SU-DHL-6 (cell line): ENCODE measurements around the gene NECAB2.

Experiments
- H2AFZ ChIP-seq: fragments of 200-600 bp; sonication (generic); 2 replicates; pipeline ENCODE4 v1.6.1; 2014; ENCODE audit warnings: low read depth, mild to moderate bottlenecking, moderate library complexity, mixed read lengths, antibody characterized with exemption, low read length; ENCODE audit not compliant: severe bottlenecking
- H3F3A ChIP-seq: fragments of 200-600 bp; shearing (Covaris generic); 2 replicates; pipeline ENCODE4 v1.6.0; 2016; ENCODE audit warnings: antibody characterized with exemption, mild to moderate bottlenecking; ENCODE audit not compliant: insufficient read depth
- H3K27ac ChIP-seq: fragments of 200-600 bp; sonication (generic); 2 replicates; pipeline ENCODE4 v1.5.1; 2016; ENCODE audit warnings: low read depth, mild to moderate bottlenecking, low read length, moderate library complexity, mixed read lengths
- H3K27me3 ChIP-seq: fragments of 200-600 bp; sonication (generic), shearing (Covaris generic); 2 replicates; pipeline ENCODE4 v1.6.0; 2014; ENCODE audit warnings: mild to moderate bottlenecking, low read length
- H3K36me3 ChIP-seq: fragments of 200-600 bp; sonication (generic); 2 replicates; pipeline ENCODE4 v1.6.1; 2014; ENCODE audit warnings: mild to moderate bottlenecking, low read length, mixed read lengths
- H3K4me2 ChIP-seq: fragments of 300-600, 200-600 bp; shearing (Covaris generic), sonication (generic); 2 replicates; pipeline ENCODE4 v1.6.0; 2014; ENCODE audit warnings: low read length, low read depth, mild to moderate bottlenecking; ENCODE audit not compliant: poor library complexity, severe bottlenecking
- H3K4me3 ChIP-seq: fragments of 200-600 bp; sonication (generic); 2 replicates; pipeline ENCODE4 v1.5.1; 2014; ENCODE audit warnings: antibody characterized with exemption, low read length, mild to moderate bottlenecking, mixed read lengths; ENCODE audit not compliant: insufficient read depth, poor library complexity, severe bottlenecking
- H3K79me2 ChIP-seq: fragments of 200-600 bp; sonication (generic); 2 replicates; pipeline ENCODE4 v1.6.1; 2014; ENCODE audit warnings: mild to moderate bottlenecking, low read length, moderate library complexity; ENCODE audit not compliant: insufficient read depth
- H3K9ac ChIP-seq: fragments of 200-600 bp; sonication (generic); 2 replicates; pipeline ENCODE4 v1.7.0; 2014; ENCODE audit warnings: mild to moderate bottlenecking, low read length
- H3K9me2 ChIP-seq: fragments of 200-600 bp; sonication (generic); replicated peaks from 2 replicates; pipeline ENCODE4 v1.6.1; 2014; ENCODE audit warnings: low read length; ENCODE audit not compliant: insufficient read depth
- H3K9me3 ChIP-seq: fragments of 200-600 bp; sonication (generic); 2 replicates; pipeline ENCODE4 v1.6.1; 2014; ENCODE audit warnings: low read length, mixed read lengths; ENCODE audit not compliant: insufficient read depth
- H4K20me1 ChIP-seq: fragments of 200-600 bp; sonication (generic); 2 replicates; pipeline ENCODE4 v1.6.1; 2014; ENCODE audit warnings: low read depth, mild to moderate bottlenecking, antibody characterized with exemption, low read length, moderate library complexity, mixed read lengths
- CTCF ChIP-seq: fragments of 200-600 bp; sonication (generic); IDR thresholded peaks from one replicate; pipeline ENCODE4 v1.5.1; 2017; ENCODE audit warnings: antibody characterized with exemption, mild to moderate bottlenecking, low read length, moderate library complexity; ENCODE audit not compliant: insufficient read depth, poor library complexity, severe bottlenecking
- EZH2phosphoT487 ChIP-seq: fragments of 200-600 bp; sonication (generic), shearing (Covaris generic); conservative IDR thresholded peaks from 2 replicates; pipeline ENCODE4 v1.6.1; 2018; ENCODE audit warnings: mild to moderate bottlenecking, antibody characterized with exemption, low read length, moderate library complexity, mixed read lengths

Gene NECAB2

GRCh38 chr16:83973581-83974385, 5.7 kb downstream of the NECAB2 start:
- Histone ChIP-seq H3K27me3 (no peaks in the 10 kb centered on the region), H3K9me2 (no peaks in the 10 kb centered on the region), H4K20me1 (no peaks in the 10 kb centered on the region), H3F3A (no peaks in the 10 kb centered on the region), H3K36me3 (no peaks in the 10 kb centered on the region), H3K79me2 (no peaks in the 10 kb centered on the region), H3K27ac (no peak overlapping the region), H2AFZ (no peak overlapping the region), H3K9me3 (0 out of 2 replicates have a peak, but pooled peaks cover 8% of the 10 kb centered on the region), H3K4me3 (no peak overlapping the region), H3K4me2 (no peak overlapping the region), H3K9ac (no peak overlapping the region)
- TF ChIP-seq EZH2phosphoT487 (no peak), CTCF (no peak)

- Histone ChIP-seq H3K79me2 (no peaks in the 10 kb centered on the region), H2AFZ (no peak overlapping the region), H3K4me2 (no peak overlapping the region), H3K9me3 (0 out of 2 replicates have a peak, but pooled peaks cover 8% of the 10 kb centered on the region), H4K20me1 (no peaks in the 10 kb centered on the region), H3K36me3 (no peaks in the 10 kb centered on the region), H3K27me3 (no peaks in the 10 kb centered on the region), H3F3A (no peaks in the 10 kb centered on the region), H3K27ac (no peak overlapping the region), H3K9me2 (no peaks in the 10 kb centered on the region), H3K9ac (no peak overlapping the region), H3K4me3 (no peak overlapping the region)
- TF ChIP-seq EZH2phosphoT487 (no peak), CTCF (no peak)
Observed at GRCh38 chr16:83974475-83974874, 6.4 kb downstream of the NECAB2 start.

- Histone ChIP-seq H3K4me3 (no peak overlapping the region), H3K27me3 (no peaks in the 10 kb centered on the region), H3K9ac (no peak overlapping the region), H4K20me1 (no peaks in the 10 kb centered on the region), H3K36me3 (no peaks in the 10 kb centered on the region), H3K9me3 (0 out of 2 replicates have a peak, but pooled peaks cover 8% of the 10 kb centered on the region), H3K79me2 (no peaks in the 10 kb centered on the region), H3F3A (no peaks in the 10 kb centered on the region), H3K9me2 (no peaks in the 10 kb centered on the region), H3K4me2 (no peak overlapping the region), H2AFZ (no peak overlapping the region), H3K27ac (no peak overlapping the region)
- TF ChIP-seq CTCF (no peak), EZH2phosphoT487 (no peak)
Observed at GRCh38 chr16:83975590-83976260, 7.7 kb downstream of the NECAB2 start.
